SK-N-SH (cell line): Measurements from ENCODE around the gene OPCML.

ENCODE experiments used
- CTCF ChIP-seq: fragments of 200-600 bp; sonication (generic); IDR thresholded peaks from 2 replicates; pipeline ENCODE4 v1.6.1; 2017; ENCODE audit warnings: antibody characterized with exemption, mild to moderate bottlenecking, moderate library complexity
- IRF3 ChIP-seq: fragments of 150-350 bp; IDR thresholded peaks from 2 replicates; pipeline ENCODE4 v1.6.1; 2016; ENCODE audit warnings: mild to moderate bottlenecking, low read depth, low read length
- MAX ChIP-seq: IDR thresholded peaks from 2 replicates; pipeline ENCODE4 v1.4.0; 2012; ENCODE audit warnings: low read depth
- RAD21 ChIP-seq: IDR thresholded peaks from 2 replicates; pipeline ENCODE4 v1.6.1; 2012; ENCODE audit warnings: mild to moderate bottlenecking, low read length
- REST ChIP-seq: IDR thresholded peaks from 2 replicates; pipeline ENCODE4 v1.6.1; 2012; ENCODE audit warnings: mild to moderate bottlenecking, low read depth, low read length, moderate library complexity
- TAF1 ChIP-seq: IDR thresholded peaks from 2 replicates; pipeline ENCODE4 v1.6.1; 2012; ENCODE audit warnings: low read depth, mild to moderate bottlenecking, low read length, moderate library complexity, borderline replicate concordance
- USF2 ChIP-seq: fragments of 150-350 bp; IDR thresholded peaks from 2 replicates; pipeline ENCODE4 v1.6.1; 2017; ENCODE audit warnings: antibody characterized with exemption, low read length, low read depth, borderline replicate concordance

GRCh38 chr11:132631989-132632388 lies 900.3 kb downstream of the OPCML start:
- TF ChIP-seq CTCF (no peak), RAD21 (no peak), MAX (no peak), TAF1 (no peak), USF2 (no peak), REST (no peak), IRF3 (no peak)
